Left renal cortex interstitium (tissue), 4 donors: ENCODE results near the gene MAN2B2. TPM values are rescaled to one million over a fixed set of nuclear protein-coding genes. Genes with fewer than 3 reads are reported as not detected.

Experiments
- DNase-seq, 4 donors: peaks; one replicate each; pipeline ENCODE4 v3.0.0-alpha.2; 2013; ENCODE audit warnings: low read depth in 4 of 4, low spot score in 2 of 4, missing footprints in 1 of 4
- polyA plus RNA-seq, 4 donors: library from polyadenylated mRNA; unstranded; fragments of 120-200 nt; gene quantifications; one replicate each; pipeline ENCODE4 v1.2.1, GENCODE V29; 2013; ENCODE audit not compliant: insufficient read length in 4 of 4

MAN2B2 gene
- polyA plus RNA-seq, 4 donors = 17.3 to 20.5 (median 19.3) TPM

DNA sequence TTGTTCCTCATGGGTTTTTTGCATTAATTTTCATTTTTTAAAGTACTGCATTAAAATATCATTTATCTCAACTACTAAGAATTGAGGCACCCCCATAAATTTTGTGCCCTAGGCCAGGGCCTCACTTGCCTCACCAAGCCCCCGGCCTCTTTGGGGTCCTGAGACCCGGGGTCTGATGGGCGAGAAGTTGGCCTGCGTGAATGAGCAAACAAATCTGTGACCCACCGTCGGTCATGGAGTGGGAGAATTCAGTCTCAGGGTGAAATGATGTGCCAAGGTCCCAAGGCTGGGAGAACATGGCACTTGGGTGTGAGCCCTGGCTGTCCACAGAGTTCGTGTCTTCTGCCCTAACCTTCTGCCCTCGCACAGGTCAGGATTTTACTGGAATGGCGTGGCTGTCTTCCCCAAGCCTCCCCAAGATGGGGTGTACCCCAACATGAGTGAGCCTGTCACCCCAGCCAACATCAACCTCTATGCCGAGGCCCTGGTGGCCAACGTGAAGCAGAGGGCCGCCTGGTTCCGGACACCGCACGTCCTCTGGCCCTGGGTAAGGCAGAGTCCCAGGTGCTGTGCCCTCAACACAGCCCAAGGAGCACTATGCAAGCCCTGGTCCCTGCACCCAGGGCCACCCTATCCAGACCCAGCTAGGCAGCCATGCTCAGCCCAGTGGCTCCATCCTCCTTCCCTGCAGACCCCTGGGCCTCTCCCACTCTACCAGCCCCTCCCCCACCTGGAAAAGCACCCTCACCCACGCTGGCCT lies 18.0 kb downstream of the MAN2B2 start:
- DNase-seq = no peak

- DNase-seq = no peak
These were observed 19.4 kb downstream of the MAN2B2 start for GRCh38 chr4:6594341-6594740.

DNA sequence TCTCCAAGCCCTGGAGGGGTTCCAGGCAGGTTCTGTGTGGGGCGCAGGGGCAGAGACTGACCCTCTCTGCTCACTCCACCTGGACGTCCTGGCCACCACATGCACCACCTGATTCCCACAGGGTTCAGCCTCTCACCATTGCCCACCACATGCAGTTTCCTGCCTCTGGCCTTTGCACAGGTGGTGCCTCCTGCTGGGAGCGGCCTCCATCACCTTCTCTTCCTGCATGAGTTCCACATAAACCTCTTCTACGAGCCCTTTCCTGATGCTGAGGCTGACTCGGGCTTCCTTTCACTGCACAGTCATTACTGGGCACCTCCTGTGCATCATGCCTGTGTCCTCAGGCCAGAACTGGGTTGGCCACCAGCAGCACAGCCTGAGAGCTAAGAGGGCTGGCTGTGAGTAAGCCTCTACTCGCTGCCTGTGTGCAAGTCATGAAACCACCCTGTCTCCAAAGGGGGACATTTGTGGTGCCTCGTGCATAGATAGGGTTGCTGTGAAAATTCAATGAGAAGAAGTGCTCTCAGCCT lies 19.9 kb downstream of the MAN2B2 start:
- no peak for DNase-seq

DNA sequence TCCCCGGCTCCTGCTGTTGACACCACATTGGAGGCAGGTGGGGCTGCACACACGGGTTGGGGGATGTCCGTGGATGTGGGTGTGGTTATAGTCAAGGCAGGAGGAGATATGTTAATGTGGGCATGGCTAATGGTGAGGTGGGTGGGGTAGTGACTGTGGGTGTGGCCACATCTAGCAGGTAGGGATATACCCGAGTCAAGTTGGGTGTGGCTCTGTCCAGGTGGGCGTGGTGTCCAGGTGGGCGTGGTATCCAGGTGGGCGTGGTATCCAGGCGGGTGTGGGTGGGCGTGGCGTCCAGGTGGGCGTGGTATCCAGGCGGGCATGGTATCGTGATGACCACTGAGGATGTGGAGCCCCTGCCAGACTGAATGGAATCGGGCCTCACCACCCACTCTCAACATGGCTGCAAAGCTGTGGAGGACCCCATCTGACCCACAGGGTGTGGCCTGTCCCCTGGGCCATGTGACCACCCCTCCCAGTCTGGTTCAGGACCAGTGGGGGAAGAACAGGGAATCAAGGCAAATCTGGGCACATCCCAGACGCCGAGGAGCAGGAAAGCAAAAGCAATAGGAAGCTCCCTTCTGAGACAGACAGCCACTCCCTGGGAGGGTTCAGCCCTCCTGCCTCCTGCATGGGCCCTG lies 21.0 kb downstream of the MAN2B2 start:
- no peak for DNase-seq

GRCh38 chr4:6596948-6597347 lies 22.0 kb downstream of the MAN2B2 start:
- no peak for DNase-seq

DNA sequence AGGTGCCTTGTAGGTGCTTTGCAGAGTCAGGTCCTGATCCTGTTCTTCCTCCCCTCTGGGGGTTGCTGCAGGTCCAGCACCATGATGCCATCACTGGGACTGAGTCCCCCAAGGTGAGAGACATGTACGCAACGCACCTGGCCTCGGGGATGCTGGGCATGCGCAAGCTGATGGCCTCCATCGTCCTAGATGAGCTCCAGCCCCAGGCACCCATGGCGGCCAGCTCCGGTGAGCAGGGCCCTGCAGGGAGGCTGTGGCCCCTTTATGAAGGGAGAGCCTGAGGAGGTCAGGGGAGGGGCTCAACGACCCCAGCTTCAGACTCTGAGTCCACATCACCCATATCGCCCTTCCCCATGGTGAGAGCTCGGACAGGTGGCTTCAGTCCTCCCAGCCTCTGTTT lies 23.1 kb downstream of the MAN2B2 start:
- DNase-seq = no peak

GRCh38 chr4:6598641-6599040 lies 23.7 kb downstream of the MAN2B2 start:
- no peak for DNase-seq

- no peak for DNase-seq
These were observed 26.8 kb downstream of the MAN2B2 start for GRCh38 chr4:6601661-6602250.

GRCh38 chr4:6602289-6602688 lies 27.3 kb downstream of the MAN2B2 start:
- DNase-seq = no peak

DNA sequence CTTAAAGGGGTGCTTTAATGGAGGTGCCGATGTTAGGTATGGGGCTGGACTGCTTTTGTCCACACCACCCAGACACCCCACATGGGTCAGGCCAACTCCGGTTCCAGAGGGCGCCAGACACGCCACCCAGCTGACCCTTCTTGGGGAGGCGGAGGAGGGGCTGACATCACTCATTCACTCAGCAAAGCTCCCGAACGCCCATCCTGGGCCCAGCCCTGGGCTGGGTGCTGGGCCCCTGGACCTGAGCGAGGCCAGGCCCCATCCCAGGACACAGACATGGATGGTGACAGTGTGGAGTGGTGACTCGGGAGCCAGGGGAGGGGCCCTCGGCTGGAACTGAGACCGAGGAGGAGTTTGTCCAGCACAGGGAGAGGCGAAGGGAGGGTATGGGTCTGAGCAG lies 28.1 kb downstream of the MAN2B2 start:
- no peak for DNase-seq

GRCh38 chr4:6605114-6605513 lies 30.1 kb downstream of the MAN2B2 start:
- DNase-seq = no peak

GRCh38 chr4:6605605-6606004 lies 30.6 kb downstream of the MAN2B2 start:
- DNase-seq = no peak

DNA sequence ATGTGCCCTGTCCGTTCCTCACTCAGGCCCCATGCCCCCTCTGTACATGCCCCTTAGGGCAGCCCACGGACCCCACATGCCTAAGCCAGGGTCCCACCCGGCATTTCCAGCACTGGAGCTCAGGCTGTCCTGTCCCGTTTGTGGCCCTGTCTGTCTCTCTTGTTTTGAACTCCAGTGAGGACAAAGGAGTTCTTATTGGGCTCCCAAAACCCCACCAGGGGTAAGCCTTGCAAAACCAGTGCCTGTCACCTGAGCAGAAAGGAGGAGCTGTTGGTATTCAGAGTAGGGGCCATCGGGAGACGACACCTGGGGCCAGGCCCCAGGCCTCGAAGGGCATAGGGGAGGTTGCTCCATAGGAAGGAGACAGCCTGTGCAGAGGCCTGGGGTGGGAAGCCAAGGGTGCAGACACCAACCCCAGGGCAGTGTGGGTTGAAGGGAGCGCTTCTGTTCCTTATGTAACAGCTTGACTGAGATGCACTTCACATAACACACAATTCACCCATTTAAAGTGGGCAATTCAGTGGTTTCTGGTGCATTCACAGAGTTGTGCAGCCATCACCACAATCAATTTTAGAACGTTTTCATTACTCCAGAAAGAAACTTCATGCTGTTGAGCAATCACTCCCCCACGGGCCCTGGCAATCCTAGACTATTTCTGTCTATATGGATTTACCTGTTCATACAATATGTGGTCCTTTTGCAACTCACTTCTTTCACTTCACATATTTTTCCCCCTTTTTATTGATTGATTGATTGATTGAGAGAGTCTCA lies 31.7 kb downstream of the MAN2B2 start:
- no peak for DNase-seq

GRCh38 chr4:6607368-6608055 lies 32.5 kb downstream of the MAN2B2 start:
- DNase-seq = no peak

- DNase-seq = no peak
These were observed 33.9 kb downstream of the MAN2B2 start for GRCh38 chr4:6608758-6609414.

GRCh38 chr4:6609415-6610079 lies 34.6 kb downstream of the MAN2B2 start:
- no peak for DNase-seq

DNA sequence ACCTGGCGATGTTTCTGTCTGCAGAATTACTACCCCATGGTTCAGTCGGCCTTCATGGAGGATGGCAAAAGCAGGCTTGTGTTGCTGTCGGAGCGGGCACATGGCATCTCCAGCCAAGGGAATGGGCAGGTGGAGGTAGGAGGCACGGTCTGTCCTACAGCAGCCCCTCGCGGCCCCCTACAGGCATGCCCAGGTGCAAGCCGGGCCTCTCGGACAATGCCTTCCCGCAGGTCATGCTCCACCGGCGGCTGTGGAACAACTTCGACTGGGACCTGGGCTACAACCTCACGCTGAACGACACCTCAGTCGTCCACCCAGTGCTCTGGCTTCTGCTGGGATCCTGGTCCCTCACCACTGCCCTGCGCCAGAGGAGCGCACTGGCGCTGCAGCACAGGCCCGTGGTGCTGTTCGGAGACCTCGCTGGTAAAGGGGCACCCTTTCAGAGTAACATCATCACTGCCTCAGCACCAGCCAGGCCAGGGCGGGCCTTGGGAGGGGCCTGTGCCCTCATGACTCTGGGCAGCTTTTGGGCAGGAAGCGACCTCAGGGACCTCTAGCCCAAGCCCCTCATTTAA lies 36.0 kb downstream of the MAN2B2 start:
- DNase-seq = no peak

DNA sequence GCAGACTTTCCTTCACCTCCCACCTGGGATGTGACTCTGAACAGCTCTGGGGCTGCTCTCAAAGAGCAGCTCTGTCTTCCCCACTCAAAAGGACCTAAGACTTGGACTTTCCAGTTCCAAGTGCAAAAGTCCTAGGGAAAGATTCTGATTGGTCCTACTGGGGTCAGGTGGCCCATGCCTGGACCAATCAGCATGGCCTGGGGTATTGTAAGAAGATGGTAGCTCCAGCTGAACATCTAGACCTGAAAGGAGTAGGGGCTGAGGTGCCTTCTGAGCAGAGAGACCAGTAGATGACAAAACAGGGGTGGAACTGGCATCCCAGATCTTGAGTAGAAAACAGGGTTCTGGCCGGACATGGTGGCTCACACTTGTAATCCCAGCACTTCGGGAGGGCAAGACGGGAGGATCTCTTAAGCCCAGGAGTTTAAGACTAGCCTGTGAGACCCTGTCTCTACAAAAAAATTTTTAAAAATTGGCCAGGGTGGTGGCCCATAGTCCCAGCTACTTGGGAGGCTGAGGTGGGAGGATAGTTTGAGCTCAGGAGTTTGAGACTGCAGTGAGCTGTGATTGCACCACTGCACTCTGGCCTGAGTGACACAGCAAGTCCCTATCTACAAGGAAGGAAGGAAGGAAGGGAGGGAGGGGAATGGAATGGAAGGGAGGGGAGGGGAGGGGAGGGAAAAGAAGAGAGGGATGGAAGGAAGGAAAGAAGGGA lies 38.1 kb downstream of the MAN2B2 start:
- DNase-seq = no peak
